ENCODE measurements around the gene UBAP2. TPM values are rescaled to one million over a fixed set of nuclear protein-coding genes. Genes with fewer than 3 reads are reported as not detected.

UBAP2 gene
- total RNA-seq, 2 experiments from 2014 or later, result 24.7 to 26.5 TPM

- ChIA-PET CTCF (no interaction called here), POLR2A (no interaction called here)
- no peaks in the 10 kb centered on the region for H3K27me3 ChIP-seq (ENCODE audit: control insufficient read depth in 1 of 2, insufficient read depth in 2 of 2, low read length in 2 of 2)
- H3K4me3 Mint-ChIP-seq, result no peak overlapping the region
- H3K4me3 ChIP-seq (ENCODE audit: low read length), result no peak overlapping the region
- no peak overlapping the region for H3K27ac ChIP-seq (ENCODE audit: low read depth in 1 of 2, low read length in 2 of 2)
- no peaks in the 10 kb centered on the region for H3K9me3 ChIP-seq (ENCODE audit: control insufficient read depth in 1 of 2, insufficient read depth in 1 of 2, low read length in 2 of 2)
- ATAC-seq (ENCODE audit: poor library complexity), result no peak
- no peaks in the 10 kb centered on the region for H3K36me3 ChIP-seq (ENCODE audit: insufficient read depth, low read length)
- H3K27me3 Mint-ChIP-seq, result no peaks in the 10 kb centered on the region
- no peak overlapping the region for H3K27ac Mint-ChIP-seq
- no peaks in the 10 kb centered on the region for H3K4me1 Mint-ChIP-seq (ENCODE audit: low read depth)
- TF ChIP-seq CTCF (IDR thresholded peaks at IDR 0.05), result no peak
- H3K36me3 Mint-ChIP-seq (ENCODE audit: low read depth), result no peaks in the 10 kb centered on the region
- intact Hi-C loops (cut with DNase I, micrococcal nuclease), result loop anchor here in 1 of 2 experiments (10.0 kb wide), 1 partner anchor 576 kb away; the partner anchor contains the start of gene SIGMAR1
- no peaks in the 10 kb centered on the region for H3K9me3 Mint-ChIP-seq
- no peak for DNase-seq
- no peaks in the 10 kb centered on the region for H3K4me1 ChIP-seq (ENCODE audit: insufficient read depth, low read length)
These were observed 10.6 kb upstream of the UBAP2 start for GRCh38 chr9:34059281-34059680.

- H3K27me3 Mint-ChIP-seq, result no peaks in the 10 kb centered on the region
- peak overlapping the region; percentile 98 for H3K4me3 ChIP-seq (ENCODE audit: low read length)
- DNase-seq, result peak in 1 of 14 experiments; percentile 29
- H3K36me3 ChIP-seq (ENCODE audit: insufficient read depth, low read length), result no peaks in the 10 kb centered on the region
- intact Hi-C loops (cut with DNase I, micrococcal nuclease), result loop anchor here (2.0 to 10.0 kb wide), 9 partner anchors 77 to 585 kb away; partner anchors contain the start of genes UBAP1 (in 2 of the 2), UBE2R2 (in 2 of the 2), DCAF12 (in 1 of the 2) and DNAI1 (in 1 of the 2)
- no peaks in the 10 kb centered on the region for H3K9me3 ChIP-seq (ENCODE audit: control insufficient read depth in 1 of 2, insufficient read depth in 1 of 2, low read length in 2 of 2)
- H3K27ac ChIP-seq (ENCODE audit: low read depth in 1 of 2, low read length in 2 of 2), result peak overlapping the region; percentile 83 to 93
- CTCF ChIA-PET, result interaction anchor here (0.6 to 1.1 kb wide), 2 partner anchors 281 to 1498 kb away, joined by 3 read pairs; partner anchors contain the start of genes SMIM27 and TOPORS
- no peaks in the 10 kb centered on the region for H3K27me3 ChIP-seq (ENCODE audit: control insufficient read depth in 1 of 2, insufficient read depth in 2 of 2, low read length in 2 of 2)
- H3K4me1 Mint-ChIP-seq (ENCODE audit: low read depth), result peaks cover 34% of the 10 kb centered on the region
- no peaks in the 10 kb centered on the region for H3K9me3 Mint-ChIP-seq
- POLR2A ChIA-PET, result interaction anchor here (1.0 to 2.6 kb wide), 5 partner anchors 11 to 759 kb away, joined by 3 to 17 read pairs (median 4); partner anchors contain the start of genes NFX1 and UBAP1
- peak overlapping the region; percentile 92 for H3K4me3 Mint-ChIP-seq
- peaks cover 15% of the 10 kb centered on the region for H3K36me3 Mint-ChIP-seq (ENCODE audit: low read depth)
- H3K4me1 ChIP-seq (ENCODE audit: insufficient read depth, low read length), result peaks cover 26% of the 10 kb centered on the region
- peak overlapping the region; percentile 97 for H3K27ac Mint-ChIP-seq
- ATAC-seq (ENCODE audit: poor library complexity), result no peak
- no peak for TF ChIP-seq CTCF (IDR thresholded peaks at IDR 0.05)
These were observed 1.1 kb upstream of the UBAP2 start for GRCh38 chr9:34049630-34050384.

DNA sequence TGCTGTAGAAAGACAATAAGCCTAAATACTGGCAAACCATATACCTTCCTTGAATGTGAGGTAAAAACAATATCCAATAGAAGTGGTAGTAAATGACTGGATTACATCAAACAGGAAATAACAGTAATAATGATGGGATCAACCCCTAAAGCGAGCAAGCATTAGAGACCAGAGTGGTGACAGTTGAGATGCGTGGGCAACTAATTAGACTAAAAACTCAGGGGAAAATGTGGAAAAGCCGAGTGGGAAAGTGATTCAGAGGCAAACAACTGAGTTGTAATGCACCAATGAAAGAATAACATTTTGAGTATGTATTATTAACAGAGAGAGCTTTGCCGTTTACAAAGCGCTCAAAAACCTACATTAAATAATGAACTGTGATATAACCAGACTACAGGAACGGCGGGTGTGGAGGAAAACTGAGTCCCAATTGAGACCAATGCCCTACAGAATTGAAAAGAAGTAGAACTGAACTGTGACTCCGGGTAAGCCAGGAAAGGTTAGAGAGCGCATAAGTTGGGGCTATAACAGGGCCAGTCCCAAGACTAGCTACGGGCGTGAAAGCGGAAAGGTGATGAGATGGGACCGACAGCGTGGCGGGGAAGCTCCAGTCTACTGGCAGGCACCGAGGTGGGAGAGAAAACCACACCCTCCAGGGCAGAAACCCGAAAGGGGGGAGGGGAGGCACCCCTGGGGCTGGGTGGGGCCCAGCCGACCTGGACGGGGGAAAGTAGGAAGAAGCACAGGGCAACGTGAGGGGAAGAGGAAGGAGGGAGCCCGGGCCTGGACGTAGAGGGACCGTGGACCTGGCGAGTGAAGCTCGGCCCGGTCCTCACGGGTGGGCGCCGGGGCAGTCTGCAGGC lies 592 bp downstream of the UBAP2 start:
- ChIA-PET CTCF (interaction anchor here (1.1 kb wide), 1 partner anchor 331 kb away, joined by 3 read pairs; no protein-coding TSS in a partner anchor), POLR2A (interaction anchor here (0.6 to 2.6 kb wide), 11 partner anchors 10 to 1055 kb away, joined by 3 to 17 read pairs (median 4); partner anchors contain the start of genes NFX1, UBAP1 and UBE2R2)
- Mint-ChIP-seq H3K4me1 (ENCODE audit: low read depth) (peaks cover 34% of the 10 kb centered on the region), H3K4me3 (peak overlapping the region; percentile 92), H3K27me3 (no peaks in the 10 kb centered on the region), H3K36me3 (ENCODE audit: low read depth) (peaks cover 15% of the 10 kb centered on the region), H3K9me3 (no peaks in the 10 kb centered on the region), H3K27ac (peak overlapping the region; percentile 97)
- Histone ChIP-seq H3K27ac (ENCODE audit: low read depth in 1 of 2, low read length in 2 of 2) (peak overlapping the region; percentile 83 to 93), H3K27me3 (ENCODE audit: control insufficient read depth in 1 of 2, insufficient read depth in 2 of 2, low read length in 2 of 2) (no peaks in the 10 kb centered on the region), H3K4me1 (ENCODE audit: insufficient read depth, low read length) (peaks cover 26% of the 10 kb centered on the region), H3K4me3 (ENCODE audit: low read length) (peak overlapping the region; percentile 98), H3K36me3 (ENCODE audit: insufficient read depth, low read length) (peaks cover 2% of the 10 kb centered on the region), H3K9me3 (ENCODE audit: control insufficient read depth in 1 of 2, insufficient read depth in 1 of 2, low read length in 2 of 2) (no peaks in the 10 kb centered on the region)
- no peak for TF ChIP-seq CTCF (IDR thresholded peaks at IDR 0.05)
- peak; percentile 11 to 69 (median 36) for DNase-seq
- ATAC-seq (ENCODE audit: poor library complexity), result peak; percentile 18
- intact Hi-C loops (cut with DNase I, micrococcal nuclease), result loop anchor here (1.0 to 10.0 kb wide), 9 partner anchors 79 to 567 kb away; partner anchors contain the start of genes UBAP1 (in 2 of the 2), UBE2R2 (in 2 of the 2), DCAF12 (in 1 of the 2) and KIF24 (in 1 of the 2)
